Measurements from ENCODE around the gene MARCHF3. TPM values are rescaled to one million over a fixed set of nuclear protein-coding genes. Genes with fewer than 3 reads are reported as not detected.

The MARCHF3 gene
- total and polyA plus RNA-seq, 2 donors from 2014 or later = 1.5 to 8.0 TPM

DNA sequence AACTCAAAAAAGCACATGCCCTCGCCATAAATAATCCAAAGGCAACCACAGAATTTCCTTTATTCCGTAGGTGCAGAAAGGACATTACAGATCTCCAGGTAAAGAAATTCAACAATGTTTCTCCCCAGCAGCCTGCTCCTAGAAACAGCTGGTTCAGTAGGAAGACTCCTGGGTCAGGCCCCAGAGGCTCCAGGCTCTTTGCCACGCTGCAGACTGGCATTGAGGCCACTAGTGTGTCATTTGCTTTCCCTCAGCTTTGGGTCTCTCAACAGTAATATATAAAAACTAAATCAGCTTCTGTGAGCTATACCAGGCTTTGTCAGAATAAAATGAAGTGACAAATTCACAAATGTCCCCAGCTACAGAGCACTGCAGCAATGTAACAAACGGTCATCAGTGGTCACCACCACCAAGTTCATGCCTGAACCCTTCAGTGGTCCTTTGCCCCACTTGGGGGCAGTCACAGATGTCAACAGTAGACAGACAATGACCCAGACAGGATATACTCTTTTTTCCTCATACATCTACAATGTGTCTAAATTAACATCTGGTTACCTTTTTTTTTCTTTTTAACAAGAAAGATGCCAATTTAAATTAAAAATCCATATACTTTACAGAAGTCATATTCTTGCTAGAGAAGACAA lies 93.5 kb downstream of the MARCHF3 start:
- Histone ChIP-seq H3K9ac (ENCODE audit: low read length in 3 of 3) (no peak overlapping the region), H3K27ac (ENCODE audit: low read depth in 2 of 2, low read length in 2 of 2) (no peak overlapping the region), H3K27me3 (ENCODE audit: control insufficient read depth, insufficient read depth, low read length) (no peaks in the 10 kb centered on the region), H3K4me1 (ENCODE audit: control insufficient read depth in 2 of 3, insufficient read depth in 2 of 3, low read depth in 1 of 3, low read length in 3 of 3) (no peaks in the 10 kb centered on the region), H3K4me3 (ENCODE audit: low read length in 3 of 3) (no peak overlapping the region), H3K36me3 (ENCODE audit: control insufficient read depth in 2 of 3, insufficient read depth in 3 of 3, low read length in 3 of 3) (no peaks in the 10 kb centered on the region), H3K9me3 (ENCODE audit: control insufficient read depth in 2 of 3, insufficient read depth in 1 of 3, low read length in 3 of 3) (no peaks in the 10 kb centered on the region)
- DNase-seq = no peak
- no peak for FAIRE-seq
- intact Hi-C loops (cut with DNase I) = no loop called here
- no peak for TF ChIP-seq CTCF (IDR thresholded peaks at IDR 0.05; ENCODE audit: borderline replicate concordance, extremely low read depth, insufficient read depth)

- no peak overlapping the region for H3K4me3 ChIP-seq (ENCODE audit: low read length in 3 of 3)
- no peak overlapping the region for H3K9ac ChIP-seq (ENCODE audit: low read length in 3 of 3)
- H3K27me3 ChIP-seq (ENCODE audit: control insufficient read depth, insufficient read depth, low read length) = no peaks in the 10 kb centered on the region
- H3K27ac ChIP-seq (ENCODE audit: low read depth in 2 of 2, low read length in 2 of 2) = no peak overlapping the region
- H3K4me1 ChIP-seq (ENCODE audit: control insufficient read depth in 2 of 3, insufficient read depth in 2 of 3, low read depth in 1 of 3, low read length in 3 of 3) = no peaks in the 10 kb centered on the region
- FAIRE-seq (no peak), DNase-seq (no peak)
- no peak for TF ChIP-seq CTCF (IDR thresholded peaks at IDR 0.05; ENCODE audit: borderline replicate concordance, extremely low read depth, insufficient read depth)
- H3K9me3 ChIP-seq (ENCODE audit: control insufficient read depth in 2 of 3, insufficient read depth in 1 of 3, low read length in 3 of 3) = no peaks in the 10 kb centered on the region
- intact Hi-C loops (cut with DNase I) = no loop called here
- no peaks in the 10 kb centered on the region for H3K36me3 ChIP-seq (ENCODE audit: control insufficient read depth in 2 of 3, insufficient read depth in 3 of 3, low read length in 3 of 3)
Observed at GRCh38 chr5:126931963-126932660, 98.2 kb downstream of the MARCHF3 start.

- no peak overlapping the region for H3K9ac ChIP-seq (ENCODE audit: low read length in 3 of 3)
- no peaks in the 10 kb centered on the region for H3K36me3 ChIP-seq (ENCODE audit: control insufficient read depth in 2 of 3, insufficient read depth in 3 of 3, low read length in 3 of 3)
- H3K27me3 ChIP-seq (ENCODE audit: control insufficient read depth, insufficient read depth, low read length) = no peaks in the 10 kb centered on the region
- no peaks in the 10 kb centered on the region for H3K9me3 ChIP-seq (ENCODE audit: control insufficient read depth in 2 of 3, insufficient read depth in 1 of 3, low read length in 3 of 3)
- intact Hi-C loops (cut with DNase I) = no loop called here
- no peak overlapping the region for H3K4me3 ChIP-seq (ENCODE audit: low read length in 3 of 3)
- no peaks in the 10 kb centered on the region for H3K4me1 ChIP-seq (ENCODE audit: control insufficient read depth in 2 of 3, insufficient read depth in 2 of 3, low read depth in 1 of 3, low read length in 3 of 3)
- FAIRE-seq = no peak
- H3K27ac ChIP-seq (ENCODE audit: low read depth in 2 of 2, low read length in 2 of 2) = no peak overlapping the region
- no peak for DNase-seq
- no peak for TF ChIP-seq CTCF (IDR thresholded peaks at IDR 0.05; ENCODE audit: borderline replicate concordance, extremely low read depth, insufficient read depth)
Observed at GRCh38 chr5:126928041-126928440, 102.3 kb downstream of the MARCHF3 start.
